B cell (primary cell): ENCODE results near the gene SLITRK5. TPM values are rescaled to one million over a fixed set of nuclear protein-coding genes. Genes with fewer than 3 reads are reported as not detected.

ENCODE experiments used
- ATAC-seq: fragments of 200-7000 bp; cut with Tn5 transposase; one replicate; pipeline ENCODE4 v1.10.0; 2021; ENCODE audit warnings: low read depth, mild to moderate bottlenecking, moderate number of reproducible peaks, moderate library complexity
- CTCF ChIA-PET: fragments of 350-600 bp; sonication (Branson Sonifier 250); formaldehyde crosslinking; loops from one replicate; lab custom pipeline; 2021; ENCODE audit warnings: antibody characterized with exemption, inconsistent platforms; lab: Charles Lee
- POLR2A ChIA-PET: fragments of 350-600 bp; sonication (Branson Sonifier 250); formaldehyde crosslinking; loops from one replicate; lab custom pipeline; 2021; ENCODE audit warnings: antibody characterized with exemption; lab: Charles Lee
- DNase-seq: peaks from one replicate; pipeline ENCODE4 v3.0.0; 2013
- H2AFZ ChIP-seq: 2 replicates; pipeline ENCODE4 v1.6.1; 2012; ENCODE audit warnings: mild to moderate bottlenecking, low read depth, low read length; ENCODE audit not compliant: insufficient read depth, poor library complexity, severe bottlenecking
- H3K27ac ChIP-seq, 2 donors: 1 replicate in 1 of 2; 2 replicates in 1 of 2; pipeline ENCODE4 v1.5.1; 2012 to 2013; ENCODE audit warnings: low read length in 2 of 2, mild to moderate bottlenecking in 2 of 2, moderate library complexity in 1 of 2
- H3K27me3 ChIP-seq, 4 experiments: fragments of 200-600 bp in 1 of 4; sonication (generic) in 1 of 4; replicated peaks in 1 of 4; 1 replicate in 2 of 4; 2 replicates in 2 of 4; pipeline versions ENCODE4 v1.6.1 to v1.7.0; 2013 to 2016; ENCODE audit warnings: low read length in 3 of 4, mild to moderate bottlenecking in 2 of 4, mixed read lengths in 1 of 4, moderate library complexity in 1 of 4; ENCODE audit not compliant: insufficient read depth in 4 of 4, control insufficient read depth in 3 of 4; ENCODE audit errors: control extremely low read depth in 1 of 4
- H3K36me3 ChIP-seq, 2 experiments: replicated peaks in 1 of 2; 1 replicate in 1 of 2; 2 replicates in 1 of 2; pipeline versions ENCODE4 v1.6.1 to v1.7.1; 2013; ENCODE audit warnings: low read length in 1 of 2; ENCODE audit not compliant: insufficient read depth in 2 of 2, control insufficient read depth in 1 of 2; ENCODE audit errors: control extremely low read depth in 1 of 2, extremely low read depth in 1 of 2
- H3K4me1 ChIP-seq, 2 donors: fragments of 200-600 bp in 1 of 2; sonication (generic) in 1 of 2; 1 replicate in 1 of 2; 2 replicates in 1 of 2; pipeline versions ENCODE4 v1.5.1 to v1.6.1; 2013 to 2017; ENCODE audit warnings: low read length in 2 of 2; ENCODE audit not compliant: control insufficient read depth in 2 of 2, insufficient read depth in 2 of 2
- H3K4me2 ChIP-seq: replicated peaks from 2 replicates; pipeline ENCODE3; 2012; ENCODE audit warnings: mild to moderate bottlenecking, low read depth, low read length; ENCODE audit not compliant: poor library complexity, severe bottlenecking
- H3K4me3 ChIP-seq, 5 experiments: fragments of 200-600 bp in 1 of 5; sonication (generic) in 1 of 5; 1 replicate in 3 of 5; 2 replicates in 2 of 5; pipeline versions ENCODE4 v1.5.1 to v1.7.0; 2011 to 2016; ENCODE audit warnings: low read length in 4 of 5, mild to moderate bottlenecking in 4 of 5, low read depth in 2 of 5, control low read depth in 1 of 5, moderate library complexity in 1 of 5; ENCODE audit not compliant: insufficient read depth in 1 of 5; ENCODE audit errors: control extremely low read depth in 1 of 5, extremely low read depth in 1 of 5
- H3K79me2 ChIP-seq: fragments of 200-600 bp; sonication (generic); one replicate; pipeline ENCODE4 v1.6.0; 2016; ENCODE audit warnings: low read length; ENCODE audit not compliant: control insufficient read depth, insufficient read depth
- H3K9ac ChIP-seq: fragments of 200-600 bp; sonication (generic); 2 replicates; pipeline ENCODE4 v1.6.1; 2017; ENCODE audit warnings: mild to moderate bottlenecking, low read length, moderate library complexity
- H3K9me3 ChIP-seq, 3 donors: one replicate each; pipeline versions ENCODE4 v1.6.1 to v1.7.1; 2013; ENCODE audit warnings: low read length in 2 of 3; ENCODE audit not compliant: control insufficient read depth in 2 of 3, insufficient read depth in 1 of 3; ENCODE audit errors: control extremely low read depth in 1 of 3
- H4K20me1 ChIP-seq: 2 replicates; pipeline ENCODE4 v1.6.0; 2012; ENCODE audit warnings: mild to moderate bottlenecking, low read length; ENCODE audit not compliant: insufficient read depth, control insufficient read depth, poor library complexity, severe bottlenecking
- H3K27ac Mint-ChIP-seq: one replicate; pipeline ENCODE4 v1.8.0; 2021; ENCODE audit warnings: mixed read lengths
- H3K27me3 Mint-ChIP-seq: one replicate; pipeline ENCODE4 v1.8.0; 2021; ENCODE audit warnings: mixed read lengths
- H3K4me1 Mint-ChIP-seq: one replicate; pipeline ENCODE4 v1.8.0; 2021; ENCODE audit warnings: mixed read lengths
- H3K4me3 Mint-ChIP-seq: one replicate; pipeline ENCODE4 v1.8.0; 2021; ENCODE audit warnings: mixed read lengths
- H3K9me3 Mint-ChIP-seq: one replicate; pipeline ENCODE4 v1.8.0; 2022; ENCODE audit warnings: mixed read lengths; ENCODE audit not compliant: insufficient read depth
- EZH2 ChIP-seq: IDR thresholded peaks from 2 replicates; pipeline ENCODE4 v1.6.1; 2012; ENCODE audit warnings: borderline replicate concordance, low read depth, mild to moderate bottlenecking, moderate library complexity, low read length; ENCODE audit not compliant: insufficient read depth, poor library complexity, severe bottlenecking
- WGBS: methylation state at CpG from one replicate; pipeline ENCODE4 v1.1.5; 2013; ENCODE audit warnings: missing lambda C conversion rate; ENCODE audit not compliant: insufficient coverage; 5-methylcytosine and 5-hydroxymethylcytosine counted together
- intact Hi-C: fragments of 100-400 bp; cut with micrococcal nuclease; formaldehyde crosslinking; loops from one replicate; pipeline ENCODE4 v1.10.0; 2022
- polyA plus RNA-seq: library from polyadenylated mRNA; depleted of rRNA; stranded (reverse); fragments of >200 nt; gene quantifications from 2 replicates; pipeline ENCODE4 v1.2.3, GENCODE V29; 2012
- total RNA-seq, 2 donors: library from RNA; stranded (reverse); fragments of 120-200 nt in 1 of 2; gene quantifications; 1 replicate in 1 of 2; 2 replicates in 1 of 2; pipeline versions ENCODE4 v1.2.3 to v1.2.4, GENCODE V29; 2013 to 2022
- TF ChIP-seq, protein P1 (sequence below): fragments of 200-600 bp; IDR thresholded peaks from one replicate; pipeline ENCODE4 v1.8.0; 2022; ENCODE audit warnings: antibody characterized with exemption, mild to moderate bottlenecking

Gene SLITRK5
- total and polyA plus RNA-seq, 2 donors (not counting 1 experiment from before 2014, with no cell fraction given) = 0.01 TPM; not detected in 1

DNA sequence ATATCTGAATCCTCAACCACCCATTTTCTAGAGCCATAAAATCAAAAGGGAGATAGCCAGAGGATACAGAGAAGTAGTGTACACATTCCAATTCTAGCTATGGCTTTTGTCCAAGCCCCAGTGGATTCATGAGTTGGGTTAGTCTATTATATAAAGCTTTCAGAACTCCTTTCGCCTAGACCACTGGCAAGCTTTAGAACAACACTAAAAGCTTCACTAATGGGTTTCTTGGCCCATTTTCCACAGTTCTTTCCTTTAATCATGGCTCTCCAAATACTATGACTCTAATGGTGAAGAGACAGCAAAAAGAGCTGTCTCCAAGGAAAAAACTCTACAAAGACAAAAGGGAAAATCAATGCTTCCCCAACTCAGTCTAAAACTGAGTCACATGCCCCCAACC lies 48.2 kb upstream of the SLITRK5 start:
- Histone ChIP-seq H4K20me1 (no peaks in the 10 kb centered on the region), H3K9me3 (no peaks in the 10 kb centered on the region), H3K4me1 (no peaks in the 10 kb centered on the region), H3K79me2 (no peaks in the 10 kb centered on the region), H3K4me2 (no peak overlapping the region), H2AFZ (no peak overlapping the region), H3K27ac (no peak overlapping the region), H3K36me3 (no peaks in the 10 kb centered on the region), H3K9ac (no peak overlapping the region), H3K4me3 (no peak overlapping the region), H3K27me3 (no peaks in the 10 kb centered on the region)
- no peak for DNase-seq
- Mint-ChIP-seq H3K4me1 (no peaks in the 10 kb centered on the region), H3K27me3 (no peaks in the 10 kb centered on the region), H3K27ac (no peak overlapping the region), H3K4me3 (no peak overlapping the region), H3K9me3 (no peaks in the 10 kb centered on the region)
- intact Hi-C loops = no loop called here
- ATAC-seq = no peak
- TF ChIP-seq EZH2 = no peak
- TF ChIP-seq, protein P1, sequence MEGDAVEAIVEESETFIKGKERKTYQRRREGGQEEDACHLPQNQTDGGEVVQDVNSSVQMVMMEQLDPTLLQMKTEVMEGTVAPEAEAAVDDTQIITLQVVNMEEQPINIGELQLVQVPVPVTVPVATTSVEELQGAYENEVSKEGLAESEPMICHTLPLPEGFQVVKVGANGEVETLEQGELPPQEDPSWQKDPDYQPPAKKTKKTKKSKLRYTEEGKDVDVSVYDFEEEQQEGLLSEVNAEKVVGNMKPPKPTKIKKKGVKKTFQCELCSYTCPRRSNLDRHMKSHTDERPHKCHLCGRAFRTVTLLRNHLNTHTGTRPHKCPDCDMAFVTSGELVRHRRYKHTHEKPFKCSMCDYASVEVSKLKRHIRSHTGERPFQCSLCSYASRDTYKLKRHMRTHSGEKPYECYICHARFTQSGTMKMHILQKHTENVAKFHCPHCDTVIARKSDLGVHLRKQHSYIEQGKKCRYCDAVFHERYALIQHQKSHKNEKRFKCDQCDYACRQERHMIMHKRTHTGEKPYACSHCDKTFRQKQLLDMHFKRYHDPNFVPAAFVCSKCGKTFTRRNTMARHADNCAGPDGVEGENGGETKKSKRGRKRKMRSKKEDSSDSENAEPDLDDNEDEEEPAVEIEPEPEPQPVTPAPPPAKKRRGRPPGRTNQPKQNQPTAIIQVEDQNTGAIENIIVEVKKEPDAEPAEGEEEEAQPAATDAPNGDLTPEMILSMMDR = no peak
- CTCF ChIA-PET = no interaction called here
- no CpG with 5 or more reads among the region's 1 CpG for WGBS
- POLR2A ChIA-PET = no interaction called here

- Histone ChIP-seq H2AFZ (no peak overlapping the region), H3K27me3 (no peaks in the 10 kb centered on the region), H3K27ac (no peak overlapping the region), H3K36me3 (no peaks in the 10 kb centered on the region), H4K20me1 (no peaks in the 10 kb centered on the region), H3K9ac (no peak overlapping the region), H3K4me3 (no peak overlapping the region), H3K4me1 (no peaks in the 10 kb centered on the region), H3K9me3 (no peaks in the 10 kb centered on the region), H3K4me2 (no peak overlapping the region), H3K79me2 (no peaks in the 10 kb centered on the region)
- Mint-ChIP-seq H3K27me3 (no peaks in the 10 kb centered on the region), H3K27ac (no peak overlapping the region), H3K4me1 (no peaks in the 10 kb centered on the region), H3K9me3 (no peaks in the 10 kb centered on the region), H3K4me3 (no peak overlapping the region)
- ChIA-PET POLR2A (no interaction called here), CTCF (no interaction called here)
- no peak for ATAC-seq
- no peak for TF ChIP-seq EZH2
- TF ChIP-seq, protein P1 = no peak
- 20% methylated on average over 1 of the region's 2 CpGs for WGBS
- intact Hi-C loops = no loop called here
- no peak for DNase-seq
Measured at GRCh38 chr13:87656306-87656705, 14.9 kb upstream of the SLITRK5 start.
